Myocyte (in vitro differentiated cells): ENCODE results near the gene AMIGO1. TPM values are rescaled to one million over a fixed set of nuclear protein-coding genes. Genes with fewer than 3 reads are reported as not detected.

ENCODE experiments used
- DNase-seq: peaks from one replicate; pipeline ENCODE4 v3.0.0-alpha.2; 2012; ENCODE audit warnings: low read depth
- total RNA-seq: library from RNA; depleted of rRNA; stranded (reverse); fragments of >200 nt; gene quantifications from 2 replicates; pipeline ENCODE4 v1.2.3, GENCODE V29; 2014

AMIGO1 gene
- total RNA-seq, 1 donor from 2014 or later: 0.37 TPM

GRCh38 chr1:109466125-109466451, 43.4 kb downstream of the AMIGO1 start:
- DNase-seq: no peak

GRCh38 chr1:109457819-109458218, 51.7 kb downstream of the AMIGO1 start:
- no peak for DNase-seq

DNA sequence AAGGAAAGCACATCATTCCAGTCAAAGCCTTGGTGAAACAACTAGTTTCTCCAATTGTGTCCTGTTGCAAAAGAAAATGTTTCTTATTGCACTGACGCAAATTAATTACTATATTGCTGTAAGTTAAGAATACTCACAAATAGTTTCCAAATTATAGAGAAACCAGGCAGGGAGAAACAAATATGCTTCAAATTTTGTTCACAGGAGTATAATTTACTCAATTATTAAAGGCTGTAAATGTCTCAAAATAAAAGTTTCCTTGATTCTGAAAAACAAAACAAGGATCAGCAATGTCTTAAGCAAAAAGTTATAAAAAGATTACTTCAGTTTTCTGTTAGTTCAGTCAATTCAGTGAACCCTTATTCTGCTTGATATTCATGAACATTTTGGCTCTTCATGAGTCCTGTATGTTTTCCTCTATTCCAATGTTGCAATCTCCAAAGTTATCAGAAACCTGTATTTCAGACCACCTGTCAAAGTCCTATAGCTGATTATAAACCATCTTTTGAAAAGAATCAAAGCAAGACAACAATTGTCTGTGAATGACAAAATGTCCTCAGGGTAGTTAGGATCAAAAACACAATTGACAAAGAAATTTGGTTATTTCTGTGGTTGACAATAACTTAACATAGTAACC, 54.9 kb downstream of the AMIGO1 start:
- no peak for DNase-seq

Other genes with a start within 250 kb of the AMIGO1 start
- 3.6 and 4.0 TPM in 2 replicates for gene PSRC1, start 226.6 kb downstream of the AMIGO1 start, total RNA-seq
- gene MYBPHL, start 202.7 kb downstream of the AMIGO1 start, total RNA-seq: 1.1 TPM in 1 of 2 replicates, not detected in the other
- gene SORT1, start 111.8 kb downstream of the AMIGO1 start, total RNA-seq: 61.8 and 69.7 TPM in 2 replicates
- gene PSMA5, start 83.3 kb downstream of the AMIGO1 start, total RNA-seq: 58.4 and 72.8 TPM in 2 replicates
- gene SYPL2, start 43.2 kb downstream of the AMIGO1 start, total RNA-seq: 14.7 and 15.8 TPM in 2 replicates
- 6.1 and 6.7 TPM in 2 replicates for gene ATXN7L2, start 25.8 kb downstream of the AMIGO1 start, total RNA-seq
- 3.9 and 6.1 TPM in 2 replicates for gene CYB561D1, start 15.6 kb downstream of the AMIGO1 start, total RNA-seq
- 0.13 and 0.21 TPM in 2 replicates for gene GPR61, start 30.1 kb upstream of the AMIGO1 start, total RNA-seq
- gene GNAI3, start 38.9 kb upstream of the AMIGO1 start, total RNA-seq: 6.0 and 6.6 TPM in 2 replicates
- 0.13 TPM in 1 of 2 replicates, not detected in the other for gene GNAT2, start 109.9 kb upstream of the AMIGO1 start, total RNA-seq
- gene AMPD2, start 110.1 kb upstream of the AMIGO1 start, total RNA-seq: 54.9 and 60.4 TPM in 2 replicates
- 5.5 and 5.8 TPM in 2 replicates for gene GSTM4, start 146.4 kb upstream of the AMIGO1 start, total RNA-seq
- gene GSTM2, start 158.3 kb upstream of the AMIGO1 start, total RNA-seq: 22.6 and 28.5 TPM in 2 replicates
- gene GSTM1, start 178.1 kb upstream of the AMIGO1 start, total RNA-seq: 0.48 and 0.83 TPM in 2 replicates
- not detected in 2 replicates for gene GSTM5, start 202.5 kb upstream of the AMIGO1 start, total RNA-seq
- gene GSTM3, start 231.3 kb upstream of the AMIGO1 start, total RNA-seq: 11.5 and 20.6 TPM in 2 replicates